ENCODE measurements around the gene OR52J3.

- no peak for TF ChIP-seq CHD2 (IDR thresholded peaks at IDR 0.05; ENCODE audit: low read length)
- TF ChIP-seq RBBP5 (IDR thresholded peaks at IDR 0.05; ENCODE audit: borderline replicate concordance, low read depth, low read length) = no peak
- TF ChIP-seq KDM1A (IDR thresholded peaks at IDR 0.05; ENCODE audit: borderline replicate concordance, low read length) = no peak
- TF ChIP-seq TAF1 (IDR thresholded peaks at IDR 0.05; ENCODE audit: low read depth, low read length) = no peak
- no peak for TF ChIP-seq JUND (IDR thresholded peaks at IDR 0.05; ENCODE audit: low read length)
- no peak for TF ChIP-seq EP300 (IDR thresholded peaks at IDR 0.05; ENCODE audit: borderline replicate concordance in 1 of 2, low read depth in 2 of 2, low read length in 2 of 2)
- TF ChIP-seq POLR2AphosphoS5 (IDR thresholded peaks at IDR 0.05; ENCODE audit: low read depth, low read length) = no peak
- TF ChIP-seq POLR2A (IDR thresholded peaks at IDR 0.05; ENCODE audit: control extremely low read depth in 1 of 2, low read depth in 2 of 2, low read length in 2 of 2) = no peak
- no peak for TF ChIP-seq TCF12 (IDR thresholded peaks at IDR 0.05; ENCODE audit: low read depth, low read length)
- TF ChIP-seq CTCF (IDR thresholded peaks at IDR 0.05; ENCODE audit: control extremely low read depth in 1 of 3, insufficient read depth in 1 of 3, low read depth in 1 of 3, low read length in 3 of 3) = no peak
- no peak for TF ChIP-seq RFX5 (IDR thresholded peaks at IDR 0.05; ENCODE audit: borderline replicate concordance, low read depth, low read length)
- no peak for TF ChIP-seq SIRT6 (IDR thresholded peaks at IDR 0.05; ENCODE audit: low read length)
- TF ChIP-seq FOSL1 (IDR thresholded peaks at IDR 0.05; ENCODE audit: insufficient read depth, low read depth, low read length) = no peak
- TF ChIP-seq HDAC2 (IDR thresholded peaks at IDR 0.05; ENCODE audit: borderline replicate concordance in 1 of 2, low read depth in 2 of 2, low read length in 2 of 2) = no peak
These were observed 22.9 kb downstream of the OR52J3 start, which contains the start of gene OR52E1 for GRCh38 chr11:5069272-5069671.

All from H1 (cell line).